Mammary epithelial cell (primary cell): ENCODE measurements around the gene CORO2A.

Experiments used
- EZH2 ChIP-seq: IDR thresholded peaks from 2 replicates; pipeline ENCODE4 v1.6.1; 2012; ENCODE audit warnings: low read length, inconsistent platforms, borderline replicate concordance
- TF ChIP-seq, protein P1 (sequence below), 2 donors: IDR thresholded peaks in 1 of 2; conservative IDR thresholded peaks in 1 of 2; 2 replicates each; pipeline ENCODE4 v1.5.1; 2011 to 2012; ENCODE audit warnings: inconsistent platforms in 2 of 2, low read length in 2 of 2, mild to moderate bottlenecking in 2 of 2, control low read depth in 1 of 2, low read depth in 1 of 2; ENCODE audit not compliant: insufficient read depth in 1 of 2; ENCODE audit errors: extremely low read depth in 1 of 2

DNA sequence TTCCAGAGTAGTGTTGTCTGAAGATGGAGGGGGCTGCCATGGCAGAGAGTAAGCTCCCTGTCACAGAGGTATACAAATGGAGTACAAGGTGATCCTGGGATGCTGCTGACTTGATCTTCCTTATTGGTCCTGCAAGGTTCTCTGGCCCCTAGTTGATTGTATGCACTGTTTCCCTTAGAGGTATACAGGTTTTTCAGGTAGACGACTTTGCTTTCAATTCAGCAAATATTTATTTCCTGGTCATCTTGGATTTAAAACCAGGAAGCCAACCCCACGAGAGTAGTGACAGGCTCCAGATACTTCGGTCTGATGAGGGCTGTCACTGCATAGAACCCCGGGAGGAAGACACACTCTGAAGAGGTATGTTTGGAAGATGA, 56.9 kb downstream of the CORO2A start:
- TF ChIP-seq, protein P1, sequence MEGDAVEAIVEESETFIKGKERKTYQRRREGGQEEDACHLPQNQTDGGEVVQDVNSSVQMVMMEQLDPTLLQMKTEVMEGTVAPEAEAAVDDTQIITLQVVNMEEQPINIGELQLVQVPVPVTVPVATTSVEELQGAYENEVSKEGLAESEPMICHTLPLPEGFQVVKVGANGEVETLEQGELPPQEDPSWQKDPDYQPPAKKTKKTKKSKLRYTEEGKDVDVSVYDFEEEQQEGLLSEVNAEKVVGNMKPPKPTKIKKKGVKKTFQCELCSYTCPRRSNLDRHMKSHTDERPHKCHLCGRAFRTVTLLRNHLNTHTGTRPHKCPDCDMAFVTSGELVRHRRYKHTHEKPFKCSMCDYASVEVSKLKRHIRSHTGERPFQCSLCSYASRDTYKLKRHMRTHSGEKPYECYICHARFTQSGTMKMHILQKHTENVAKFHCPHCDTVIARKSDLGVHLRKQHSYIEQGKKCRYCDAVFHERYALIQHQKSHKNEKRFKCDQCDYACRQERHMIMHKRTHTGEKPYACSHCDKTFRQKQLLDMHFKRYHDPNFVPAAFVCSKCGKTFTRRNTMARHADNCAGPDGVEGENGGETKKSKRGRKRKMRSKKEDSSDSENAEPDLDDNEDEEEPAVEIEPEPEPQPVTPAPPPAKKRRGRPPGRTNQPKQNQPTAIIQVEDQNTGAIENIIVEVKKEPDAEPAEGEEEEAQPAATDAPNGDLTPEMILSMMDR (conservative IDR thresholded peaks at IDR 0.05 in 1 of 2, IDR thresholded peaks at IDR 0.05 in 1 of 2; ENCODE audit: extremely low read depth in 1 of 2, insufficient read depth in 1 of 2, low read depth in 1 of 2, low read length in 2 of 2) = no peak
- TF ChIP-seq EZH2 = no peak
